ENCODE data around the gene SUN1. TPM values are rescaled to one million over a fixed set of nuclear protein-coding genes. Genes with fewer than 3 reads are reported as not detected.

SUN1 gene
- polyA plus RNA-seq, 3 donors: 44.2 to 154 (median 51.5) TPM

- Mint-ChIP-seq H3K27me3 (ENCODE audit: low read depth in 3 of 3) (peaks cover 8 to 34% (median 15%) of the 10 kb centered on the region in 3 donors), H3K9me3 (peaks cover 0 to 2% (median 0%) of the 10 kb centered on the region in 7 donors), H3K36me3 (peaks cover 41 to 63% of the 10 kb centered on the region in 2 donors), H3K4me3 (no peak overlapping the region), H3K27ac (no peak overlapping the region), H3K4me1 (peaks cover 13% of the 10 kb centered on the region)
- no peaks in the 10 kb centered on the region for H3K9me3 ChIP-seq (replicated peaks in 1 of 2; ENCODE audit: control insufficient read depth in 1 of 2, insufficient read depth in 1 of 2, low read length in 2 of 2)
- DNase-seq: no peak
- no peaks in the 10 kb centered on the region for H3K27me3 ChIP-seq (ENCODE audit: control insufficient read depth in 2 of 2, insufficient read depth in 2 of 2, low read length in 2 of 2)
- H3K4me3 ChIP-seq (replicated peaks in 1 of 3; ENCODE audit: low read depth in 2 of 3, low read length in 3 of 3): no peak overlapping the region
- H3K4me1 ChIP-seq (ENCODE audit: control insufficient read depth in 1 of 2, insufficient read depth in 2 of 2, low read length in 2 of 2): peaks cover 5 to 10% of the 10 kb centered on the region in 2 donors
- H4K20me1 ChIP-seq (ENCODE audit: insufficient read depth, low read length): peaks cover 100% of the 10 kb centered on the region
- WGBS (ENCODE audit: insufficient coverage): 90% methylated on average over 26 of the region's 29 CpGs
- H3K4me2 ChIP-seq (replicated peaks; ENCODE audit: extremely low read depth, low read length, poor library complexity, severe bottlenecking): no peak overlapping the region
- H3K79me2 ChIP-seq (ENCODE audit: insufficient read depth, low read length): peaks cover 72% of the 10 kb centered on the region
- no peak overlapping the region for H3K27ac ChIP-seq (ENCODE audit: low read depth in 1 of 2, low read length in 2 of 2)
- TF ChIP-seq CTCF (IDR thresholded peaks at IDR 0.05): no peak
- H2AFZ ChIP-seq (ENCODE audit: insufficient read depth, low read depth, low read length, poor library complexity, severe bottlenecking): no peak overlapping the region
- H3K36me3 ChIP-seq (replicated peaks in 1 of 2; ENCODE audit: control insufficient read depth in 1 of 2, insufficient read depth in 2 of 2, low read length in 2 of 2): peaks cover 0 to 33% of the 10 kb centered on the region in 2 donors
- intact Hi-C loops (cut with micrococcal nuclease): no loop called here
- no peak overlapping the region for H3K9ac ChIP-seq (ENCODE audit: insufficient read depth, low read length, poor library complexity, severe bottlenecking)
These were observed 5.9 kb upstream of the SUN1 start for GRCh38 chr7:826230-826917.

- TF ChIP-seq CTCF (IDR thresholded peaks at IDR 0.05): no peak
- peaks cover 0 to 43% of the 10 kb centered on the region in 2 donors for H3K36me3 ChIP-seq (replicated peaks in 1 of 2; ENCODE audit: control insufficient read depth in 1 of 2, insufficient read depth in 2 of 2, low read length in 2 of 2)
- H3K27ac ChIP-seq (ENCODE audit: low read depth in 1 of 2, low read length in 2 of 2): no peak overlapping the region
- peaks cover 10 to 16% of the 10 kb centered on the region in 2 donors for H3K4me1 ChIP-seq (ENCODE audit: control insufficient read depth in 1 of 2, insufficient read depth in 2 of 2, low read length in 2 of 2)
- peaks cover 50% of the 10 kb centered on the region for H3K79me2 ChIP-seq (ENCODE audit: insufficient read depth, low read length)
- Mint-ChIP-seq H3K27ac (no peak overlapping the region), H3K27me3 (ENCODE audit: low read depth in 3 of 3) (peaks cover 13 to 35% (median 23%) of the 10 kb centered on the region in 3 donors), H3K9me3 (peaks cover 0 to 2% (median 0%) of the 10 kb centered on the region in 7 donors), H3K36me3 (peaks cover 39 to 67% of the 10 kb centered on the region in 2 donors), H3K4me3 (peak overlapping the region in 1 of 2 donors; percentile 7), H3K4me1 (peaks cover 23% of the 10 kb centered on the region)
- no peak overlapping the region for H3K4me3 ChIP-seq (replicated peaks in 1 of 3; ENCODE audit: low read depth in 2 of 3, low read length in 3 of 3)
- H3K27me3 ChIP-seq (ENCODE audit: control insufficient read depth in 2 of 2, insufficient read depth in 2 of 2, low read length in 2 of 2): no peaks in the 10 kb centered on the region
- over 99% methylated on average over 13 of the region's 14 CpGs for whole genome bisulfite sequencing (ENCODE audit: insufficient coverage)
- H2AFZ ChIP-seq (ENCODE audit: insufficient read depth, low read depth, low read length, poor library complexity, severe bottlenecking): no peak overlapping the region
- peaks cover 96% of the 10 kb centered on the region for H4K20me1 ChIP-seq (ENCODE audit: insufficient read depth, low read length)
- no peak overlapping the region for H3K9ac ChIP-seq (ENCODE audit: insufficient read depth, low read length, poor library complexity, severe bottlenecking)
- H3K4me2 ChIP-seq (replicated peaks; ENCODE audit: extremely low read depth, low read length, poor library complexity, severe bottlenecking): no peak overlapping the region
- no peaks in the 10 kb centered on the region for H3K9me3 ChIP-seq (replicated peaks in 1 of 2; ENCODE audit: control insufficient read depth in 1 of 2, insufficient read depth in 1 of 2, low read length in 2 of 2)
- DNase-seq: no peak
- intact Hi-C loops (cut with micrococcal nuclease): no loop called here
These were observed 3.3 kb upstream of the SUN1 start for GRCh38 chr7:828793-829561.
